ENCODE measurements around the gene TMEM170A.
"Not testable (repeated sequence)": the region's sequence is repeated elsewhere in the genome, so short reads cannot be mapped to it uniquely, and the experiment has no call there.

The TMEM170A gene, protein sequence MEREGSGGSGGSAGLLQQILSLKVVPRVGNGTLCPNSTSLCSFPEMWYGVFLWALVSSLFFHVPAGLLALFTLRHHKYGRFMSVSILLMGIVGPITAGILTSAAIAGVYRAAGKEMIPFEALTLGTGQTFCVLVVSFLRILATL

DNA sequence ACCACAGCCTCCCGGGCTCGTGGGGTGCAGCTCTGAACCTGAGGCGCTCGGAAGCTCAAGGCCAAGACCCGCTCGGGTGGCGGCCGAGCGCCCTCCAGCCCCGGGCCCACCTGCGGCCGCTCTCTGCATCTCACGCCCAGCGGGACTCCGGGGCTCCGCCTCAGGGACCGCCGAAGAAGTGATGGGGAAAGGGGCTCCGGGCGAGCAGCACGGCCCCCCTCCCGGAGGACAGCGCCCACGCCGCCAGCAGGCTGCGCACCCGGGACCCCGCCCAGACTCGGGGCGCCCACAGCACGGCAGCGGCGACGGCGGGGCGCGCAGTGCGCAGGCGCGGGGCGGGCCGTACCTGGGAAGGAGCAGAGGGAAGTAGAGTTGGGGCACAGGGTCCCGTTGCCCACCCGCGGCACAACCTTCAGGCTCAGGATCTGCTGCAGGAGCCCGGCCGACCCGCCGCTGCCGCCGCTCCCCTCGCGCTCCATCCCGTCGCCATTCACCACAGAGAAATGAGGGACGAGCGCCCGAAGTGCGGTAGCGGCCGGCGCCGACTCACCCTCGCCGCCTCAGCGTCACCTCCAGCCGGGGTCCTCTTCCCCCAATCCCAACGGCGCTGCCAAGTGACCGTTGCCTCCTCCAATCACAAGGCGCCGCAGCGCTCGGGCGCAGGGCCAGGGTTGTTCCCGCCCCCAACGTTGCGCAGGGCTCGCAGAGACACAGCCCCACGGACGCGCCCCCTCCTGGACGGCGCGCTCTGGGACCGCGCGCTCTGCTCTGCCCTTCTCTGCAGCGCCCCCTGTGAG, at the start of gene TMEM170A:
TSS of gene TMEM170A (minus strand) at position 568 of the 797 bp plus-strand sequence. CDS start at position 479, 89 bp downstream.
- no peaks in the 10 kb centered on the region for H3K27me3 ChIP-seq
- H3K9me3 ChIP-seq, result no peaks in the 10 kb centered on the region
- H3K27ac ChIP-seq, result peak within 1 kb of the TSS; percentile 91 to 93
- H3K4me3 ChIP-seq, result peak within 1 kb of the TSS; percentile 68 to 92
- intact Hi-C loops (cut with DNase I; ENCODE audit: low total_unique reads), result loop anchor here (5.0 kb wide), 1 partner anchor 267 kb away; no protein-coding TSS in a partner anchor
- DNase-seq, result peak; percentile 99 to 100
- H3K4me1 ChIP-seq, result peaks cover 0 to 31% (median 7%) of the 10 kb centered on the region in 4 donors
- H3K36me3 ChIP-seq, result no peaks in the 10 kb centered on the region
- TF ChIP-seq, protein P1, sequence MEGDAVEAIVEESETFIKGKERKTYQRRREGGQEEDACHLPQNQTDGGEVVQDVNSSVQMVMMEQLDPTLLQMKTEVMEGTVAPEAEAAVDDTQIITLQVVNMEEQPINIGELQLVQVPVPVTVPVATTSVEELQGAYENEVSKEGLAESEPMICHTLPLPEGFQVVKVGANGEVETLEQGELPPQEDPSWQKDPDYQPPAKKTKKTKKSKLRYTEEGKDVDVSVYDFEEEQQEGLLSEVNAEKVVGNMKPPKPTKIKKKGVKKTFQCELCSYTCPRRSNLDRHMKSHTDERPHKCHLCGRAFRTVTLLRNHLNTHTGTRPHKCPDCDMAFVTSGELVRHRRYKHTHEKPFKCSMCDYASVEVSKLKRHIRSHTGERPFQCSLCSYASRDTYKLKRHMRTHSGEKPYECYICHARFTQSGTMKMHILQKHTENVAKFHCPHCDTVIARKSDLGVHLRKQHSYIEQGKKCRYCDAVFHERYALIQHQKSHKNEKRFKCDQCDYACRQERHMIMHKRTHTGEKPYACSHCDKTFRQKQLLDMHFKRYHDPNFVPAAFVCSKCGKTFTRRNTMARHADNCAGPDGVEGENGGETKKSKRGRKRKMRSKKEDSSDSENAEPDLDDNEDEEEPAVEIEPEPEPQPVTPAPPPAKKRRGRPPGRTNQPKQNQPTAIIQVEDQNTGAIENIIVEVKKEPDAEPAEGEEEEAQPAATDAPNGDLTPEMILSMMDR (IDR thresholded peaks at IDR 0.05), result peak; percentile 100

DNA sequence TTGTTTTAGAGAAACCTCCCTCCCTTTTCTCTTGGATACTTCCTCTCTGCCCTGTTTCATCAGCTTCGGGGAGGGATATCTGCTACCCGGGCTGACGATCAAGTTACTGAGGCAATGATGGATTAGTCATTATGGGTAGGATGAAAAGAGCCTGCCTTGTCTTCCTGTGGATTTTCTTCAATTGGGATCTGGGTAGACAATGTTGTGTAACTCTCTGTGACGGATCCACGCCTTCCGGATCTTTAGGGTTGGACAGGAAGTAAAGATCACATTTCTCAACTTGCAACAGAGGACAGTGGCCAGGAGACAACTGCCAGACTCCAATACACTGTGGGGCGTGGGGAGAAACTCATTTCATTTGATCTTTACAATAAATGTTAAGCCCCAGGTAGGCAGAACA, 42.1 kb upstream of the TMEM170A start:
- TF ChIP-seq, protein P1 (IDR thresholded peaks at IDR 0.05), result no peak
- H3K27me3 ChIP-seq, result no peaks in the 10 kb centered on the region
- intact Hi-C loops (cut with DNase I; ENCODE audit: low total_unique reads), result no loop called here
- peak; percentile 76 to 82 for DNase-seq
- H3K27ac ChIP-seq, result no peak overlapping the region
- no peak overlapping the region for H3K4me3 ChIP-seq
- H3K36me3 ChIP-seq, result no peaks in the 10 kb centered on the region
- H3K4me1 ChIP-seq, result peaks cover 0 to 8% (median 0%) of the 10 kb centered on the region in 4 donors
- no peaks in the 10 kb centered on the region for H3K9me3 ChIP-seq

DNA sequence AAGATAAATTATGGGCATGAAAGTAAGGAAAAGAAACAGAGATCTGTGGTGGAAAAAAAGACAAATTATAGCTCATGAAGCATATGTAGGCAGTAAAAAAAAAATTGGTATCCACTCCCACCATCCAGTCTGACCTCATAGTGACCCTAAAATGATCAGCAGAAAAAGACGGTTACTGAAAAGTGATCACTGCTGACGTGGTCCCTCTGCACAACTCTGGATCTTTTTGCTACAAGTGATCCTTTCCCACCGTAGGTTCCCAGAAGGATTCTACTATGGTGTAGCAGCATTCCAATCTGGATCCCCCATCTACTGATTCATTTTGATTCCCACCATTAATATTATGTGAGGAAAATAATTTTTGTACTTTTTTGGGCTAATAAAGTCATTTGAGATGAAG, 41.6 kb upstream of the TMEM170A start:
- Histone ChIP-seq H3K27me3 (no peaks in the 10 kb centered on the region), H3K36me3 (no peaks in the 10 kb centered on the region), H3K4me3 (no peak overlapping the region), H3K4me1 (peaks cover 0 to 13% (median 1%) of the 10 kb centered on the region in 4 donors), H3K9me3 (no peaks in the 10 kb centered on the region), H3K27ac (no peak overlapping the region)
- DNase-seq, result no peak
- intact Hi-C loops (cut with DNase I; ENCODE audit: low total_unique reads), result no loop called here
- TF ChIP-seq, protein P1 (IDR thresholded peaks at IDR 0.05), result no peak

DNA sequence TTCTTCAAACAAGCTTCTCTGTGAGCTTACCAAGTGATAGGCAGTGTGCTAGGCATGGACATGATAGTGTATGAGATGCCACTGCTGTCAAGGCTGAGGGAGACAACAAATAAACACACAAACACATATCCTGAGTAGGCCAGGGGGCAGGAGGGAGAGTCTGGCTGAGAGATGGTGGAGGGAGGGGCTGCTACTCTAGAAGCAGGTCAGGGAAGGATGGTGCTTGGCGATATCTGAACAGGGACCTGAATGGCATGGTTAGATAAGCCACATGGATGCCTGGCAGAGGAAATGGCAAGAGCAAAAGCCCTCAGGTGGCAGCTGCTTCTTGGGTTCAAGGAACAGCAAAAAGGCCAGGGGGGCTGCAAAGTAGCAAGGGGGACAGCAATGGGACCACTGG, 39.3 kb upstream of the TMEM170A start:
- H3K36me3 ChIP-seq, result no peaks in the 10 kb centered on the region
- H3K4me1 ChIP-seq, result peaks cover 0 to 24% (median 1%) of the 10 kb centered on the region in 4 donors
- H3K9me3 ChIP-seq, result no peaks in the 10 kb centered on the region
- no peaks in the 10 kb centered on the region for H3K27me3 ChIP-seq
- H3K27ac ChIP-seq, result no peak overlapping the region
- intact Hi-C loops (cut with DNase I; ENCODE audit: low total_unique reads), result no loop called here
- no peak for DNase-seq
- TF ChIP-seq, protein P1 (IDR thresholded peaks at IDR 0.05), result no peak
- no peak overlapping the region for H3K4me3 ChIP-seq

DNA sequence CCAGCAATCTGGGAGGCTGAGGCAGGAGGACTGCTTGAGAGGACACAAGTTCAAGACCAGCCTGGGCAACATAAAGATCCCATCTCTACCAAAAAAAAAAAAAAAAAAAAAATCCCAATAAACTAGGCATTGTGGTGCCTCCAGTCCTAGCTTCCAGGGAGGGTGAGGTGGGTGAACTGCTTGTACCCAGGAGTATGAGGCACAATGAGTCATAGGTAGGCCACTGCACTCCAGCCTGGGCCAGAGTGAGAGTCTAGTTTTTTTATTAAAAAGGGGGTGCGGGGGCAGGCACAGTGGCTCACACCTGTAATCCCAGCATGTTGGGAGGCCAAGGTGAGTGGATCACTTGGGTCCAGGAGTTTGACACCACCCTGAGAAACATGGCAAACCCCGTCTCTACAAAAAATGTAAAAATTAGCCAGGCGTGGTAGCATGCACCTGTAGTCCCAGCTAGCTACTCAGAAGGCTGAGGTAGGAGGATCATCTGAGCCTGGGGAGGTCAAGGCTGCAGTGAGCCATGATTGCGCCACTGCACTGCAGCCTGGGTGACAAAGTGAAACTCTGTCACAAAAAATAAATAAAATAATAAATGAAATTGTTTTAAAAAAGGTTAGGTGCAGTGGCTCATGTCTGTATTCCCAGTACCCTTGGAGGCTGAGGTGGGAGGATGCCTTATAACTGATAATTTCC, 38.6 kb upstream of the TMEM170A start:
- Histone ChIP-seq H3K4me3 (no peak overlapping the region), H3K36me3 (no peaks in the 10 kb centered on the region), H3K27me3 (no peaks in the 10 kb centered on the region), H3K27ac (no peak overlapping the region), H3K9me3 (no peaks in the 10 kb centered on the region), H3K4me1 (peaks cover 0 to 30% (median 7%) of the 10 kb centered on the region in 4 donors)
- TF ChIP-seq, protein P1 (IDR thresholded peaks at IDR 0.05), result no peak
- DNase-seq, result no peak
- intact Hi-C loops (cut with DNase I; ENCODE audit: low total_unique reads), result no loop called here

DNA sequence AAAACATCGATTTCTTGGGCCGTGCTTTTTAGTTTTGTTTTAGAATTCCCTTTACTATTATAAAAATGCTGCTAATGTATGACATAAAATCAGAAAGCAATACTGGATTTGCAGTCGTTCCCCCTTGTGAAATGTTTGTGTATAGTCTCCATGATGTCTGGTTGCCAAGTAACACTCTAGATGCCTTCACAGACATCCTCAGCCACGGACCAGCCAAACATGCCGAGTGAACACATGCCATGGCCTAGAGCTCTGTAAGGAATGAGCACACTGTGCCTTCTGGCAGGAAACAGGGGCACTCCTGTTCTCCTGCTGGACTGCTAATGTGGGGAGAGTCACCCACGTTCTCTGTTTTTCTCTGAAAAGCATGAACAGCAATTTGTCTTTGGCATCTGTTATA, 37.3 kb upstream of the TMEM170A start:
- H3K27me3 ChIP-seq; H3K36me3 ChIP-seq; H3K4me3 ChIP-seq; intact Hi-C loops (cut with DNase I; ENCODE audit: low total_unique reads); H3K9me3 ChIP-seq: not testable (repeated sequence)
- Histone ChIP-seq H3K27ac (peak overlapping the region; percentile 58 to 62), H3K4me1 (peaks cover 0 to 34% (median 7%) of the 10 kb centered on the region in 4 donors)
- DNase-seq, result peak in 1 of 2 donors; percentile 80
